H1 (cell line): ENCODE data around the gene CACNG3. TPM values are rescaled to one million over a fixed set of nuclear protein-coding genes. Genes with fewer than 3 reads are reported as not detected.

Source experiments
- CTCF ChIA-PET: fragments of 300-600 bp; sonication (Branson Sonifier 250); formaldehyde crosslinking; loops from one replicate; lab custom pipeline; 2021; ENCODE audit not compliant: partially characterized antibody; lab: Charles Lee
- POLR2A ChIA-PET: fragments of 300-600 bp; sonication (Branson Sonifier 250); formaldehyde crosslinking; loops from one replicate; lab custom pipeline; 2021; ENCODE audit warnings: inconsistent platforms; ENCODE audit not compliant: partially characterized antibody; lab: Charles Lee
- DNase-seq, 2 experiments: peaks; one replicate each; pipeline versions ENCODE4 v3.0.0 to v3.0.0-alpha.2; 2010 to 2022; ENCODE audit warnings: low spot score in 2 of 2, low read depth in 1 of 2, mixed read lengths in 1 of 2
- FAIRE-seq: peaks from 2 replicates; lab custom pipeline; 2011; peaks lifted over from hg19 to GRCh38; lab: Jason Lieb, UNC
- H2AFZ ChIP-seq: 2 replicates; pipeline ENCODE4 v1.8.1; 2012; ENCODE audit warnings: low read length, inconsistent platforms
- H2AK5ac ChIP-seq: 2 replicates; pipeline ENCODE4 v1.6.1; 2013; ENCODE audit warnings: low read depth, low read length
- H2BK120ac ChIP-seq: replicated peaks from 2 replicates; pipeline ENCODE3; 2013; ENCODE audit warnings: low read depth, low read length, inconsistent platforms
- H2BK12ac ChIP-seq: 2 replicates; pipeline ENCODE4 v1.6.1; 2013; ENCODE audit warnings: low read depth, low read length
- H2BK15ac ChIP-seq: 2 replicates; pipeline ENCODE4 v1.6.1; 2013; ENCODE audit warnings: low read length
- H2BK20ac ChIP-seq: 2 replicates; pipeline ENCODE4 v1.6.1; 2013; ENCODE audit warnings: low read length
- H2BK5ac ChIP-seq: 2 replicates; pipeline ENCODE4 v1.6.1; 2013; ENCODE audit warnings: low read depth, low read length
- H3K14ac ChIP-seq: 2 replicates; pipeline ENCODE4 v1.6.1; 2013; ENCODE audit warnings: inconsistent platforms; ENCODE audit not compliant: insufficient read length
- H3K18ac ChIP-seq: 2 replicates; pipeline ENCODE4 v1.6.1; 2013; ENCODE audit warnings: low read length; ENCODE audit errors: extremely low read depth
- H3K23ac ChIP-seq: 2 replicates; pipeline ENCODE4 v1.6.1; 2013; ENCODE audit warnings: inconsistent platforms; ENCODE audit not compliant: insufficient read length
- H3K23me2 ChIP-seq: 2 replicates; pipeline ENCODE4 v1.6.1; 2013; ENCODE audit warnings: low read depth, low read length
- H3K27ac ChIP-seq: 2 replicates; pipeline ENCODE4 v1.6.1; 2011; ENCODE audit warnings: low read depth, low read length, inconsistent platforms
- H3K27me3 ChIP-seq, 4 experiments: replicated peaks in 1 of 4; 1 replicate in 1 of 4; 2 replicates in 3 of 4; pipeline versions ENCODE4 v1.6.1 to v1.8.1; 2011 to 2013; ENCODE audit warnings: low read length in 3 of 4, mild to moderate bottlenecking in 3 of 4, inconsistent platforms in 2 of 4, mixed read lengths in 2 of 4, moderate library complexity in 1 of 4; ENCODE audit not compliant: control insufficient read depth in 3 of 4, insufficient read depth in 3 of 4; ENCODE audit errors: extremely low read depth in 1 of 4
- H3K36me3 ChIP-seq, 4 experiments: 2 replicates each; pipeline versions ENCODE4 v1.6.1 to v1.8.1; 2011 to 2013; ENCODE audit warnings: mild to moderate bottlenecking in 4 of 4, low read length in 3 of 4, moderate library complexity in 2 of 4, control low read depth in 1 of 4, inconsistent platforms in 1 of 4; ENCODE audit not compliant: insufficient read depth in 4 of 4, control insufficient read depth in 2 of 4
- H3K4ac ChIP-seq: replicated peaks from 2 replicates; pipeline ENCODE3; 2013; ENCODE audit warnings: low read length, low read depth, mixed read lengths, inconsistent platforms; ENCODE audit not compliant: insufficient read length
- H3K4me1 ChIP-seq, 4 experiments: replicated peaks in 1 of 4; 1 replicate in 1 of 4; 2 replicates in 3 of 4; pipeline versions ENCODE4 v1.6.1 to v1.8.1; 2011 to 2013; ENCODE audit warnings: low read length in 3 of 4, inconsistent platforms in 2 of 4, mixed read lengths in 1 of 4; ENCODE audit not compliant: insufficient read depth in 4 of 4, control insufficient read depth in 3 of 4
- H3K4me2 ChIP-seq, 2 experiments: 2 replicates each; pipeline versions ENCODE4 v1.6.1 to v1.8.1; 2011 to 2013; ENCODE audit warnings: low read depth in 2 of 2, low read length in 2 of 2, control low read depth in 1 of 2, inconsistent platforms in 1 of 2, mild to moderate bottlenecking in 1 of 2; ENCODE audit not compliant: insufficient read depth in 1 of 2
- H3K4me3 ChIP-seq, 4 experiments: fragments of 200-600, 300-600 bp in 1 of 4; sonication (generic), shearing (Covaris generic), sonication (Bioruptor Twin) in 1 of 4; 2 replicates each; pipeline versions ENCODE4 v1.5.1 to v1.8.1; 2011 to 2016; ENCODE audit warnings: low read length in 4 of 4, low read depth in 3 of 4, control low read depth in 2 of 4, inconsistent platforms in 2 of 4, mild to moderate bottlenecking in 2 of 4, mixed read lengths in 1 of 4, moderate library complexity in 1 of 4; ENCODE audit not compliant: insufficient read depth in 2 of 4; ENCODE audit errors: extremely low read depth in 1 of 4
- H3K56ac ChIP-seq: replicated peaks from 2 replicates; pipeline ENCODE3; 2013; ENCODE audit warnings: low read depth, mild to moderate bottlenecking, mixed read lengths, low read length, inconsistent platforms; ENCODE audit not compliant: insufficient read length
- H3K79me1 ChIP-seq: 2 replicates; pipeline ENCODE4 v1.6.1; 2013; ENCODE audit warnings: low read depth, low read length, control low read depth
- H3K79me2 ChIP-seq, 2 experiments: 2 replicates each; pipeline versions ENCODE4 v1.6.1 to v1.8.1; 2012 to 2013; ENCODE audit warnings: low read length in 2 of 2, mild to moderate bottlenecking in 2 of 2, inconsistent platforms in 1 of 2; ENCODE audit not compliant: insufficient read depth in 2 of 2, control insufficient read depth in 1 of 2
- H3K9ac ChIP-seq, 4 experiments: replicated peaks in 1 of 4; 1 replicate in 1 of 4; 2 replicates in 3 of 4; pipeline versions ENCODE4 v1.6.1 to v1.8.1; 2011 to 2013; ENCODE audit warnings: low read depth in 3 of 4, low read length in 3 of 4, control low read depth in 2 of 4, mild to moderate bottlenecking in 2 of 4, moderate library complexity in 2 of 4, inconsistent platforms in 1 of 4; ENCODE audit errors: extremely low read depth in 1 of 4
- H3K9me3 ChIP-seq, 2 experiments: 2 replicates each; pipeline versions ENCODE4 v1.6.1 to v1.8.1; 2012 to 2013; ENCODE audit warnings: mild to moderate bottlenecking in 2 of 2, moderate library complexity in 2 of 2, control low read depth in 1 of 2, inconsistent platforms in 1 of 2, low read depth in 1 of 2, low read length in 1 of 2, mixed read lengths in 1 of 2; ENCODE audit not compliant: insufficient read depth in 2 of 2
- H4K20me1 ChIP-seq, 2 experiments: replicated peaks in 1 of 2; 2 replicates each; pipeline versions ENCODE3 to v1.8.1; 2011 to 2013; ENCODE audit warnings: inconsistent platforms in 2 of 2, low read length in 2 of 2, mild to moderate bottlenecking in 1 of 2; ENCODE audit not compliant: insufficient read depth in 2 of 2, control insufficient read depth in 1 of 2
- H4K5ac ChIP-seq: 2 replicates; pipeline ENCODE4 v1.6.1; 2013; ENCODE audit warnings: low read length, low read depth, mixed read lengths, inconsistent platforms; ENCODE audit not compliant: insufficient read length
- H4K8ac ChIP-seq: 2 replicates; pipeline ENCODE4 v1.8.0; 2013; ENCODE audit warnings: mild to moderate bottlenecking, moderate library complexity, low read length, inconsistent platforms; ENCODE audit not compliant: insufficient read depth; ENCODE audit errors: extremely low read depth
- H4K91ac ChIP-seq: replicated peaks from 2 replicates; pipeline ENCODE3; 2013; ENCODE audit warnings: low read length, mixed read lengths, inconsistent platforms; ENCODE audit not compliant: insufficient read length
- GTF2F1 ChIP-seq: IDR thresholded peaks from 2 replicates; pipeline ENCODE4 v1.6.1; 2012; ENCODE audit warnings: low read depth, low read length, improper control_type of control experiment, borderline replicate concordance
- SIRT6 ChIP-seq: IDR thresholded peaks from one replicate; pipeline ENCODE4 v1.7.1; 2012; ENCODE audit warnings: low read length, inconsistent platforms
- TCF12 ChIP-seq: IDR thresholded peaks from 2 replicates; pipeline ENCODE4 v1.6.1; 2011; ENCODE audit warnings: low read depth, mild to moderate bottlenecking, low read length
- WGBS, 2 experiments: shearing (Covaris generic) in 1 of 2; methylation state at CpG; one replicate each; pipeline versions ENCODE4 v1.1.6 to v1.1.7; 2013 to 2015; ENCODE audit warnings: low lambda C conversion rate in 2 of 2, mixed read lengths in 2 of 2, inconsistent platforms in 1 of 2, low coverage in 1 of 2, missing lambda C conversion rate in 1 of 2; ENCODE audit not compliant: insufficient replicate concordance in 2 of 2, insufficient coverage in 1 of 2, insufficient read length in 1 of 2; ENCODE audit errors: extremely low coverage in 1 of 2, missing lambda C conversion rate in 1 of 2; 5-methylcytosine and 5-hydroxymethylcytosine counted together
- polyA plus RNA-seq, 7 experiments: library from polyadenylated mRNA; depleted of rRNA in 3 of 7; stranded (reverse) in 5 of 7; unstranded in 2 of 7; fragments of >200 nt in 5 of 7; fragments of 200-250 nt in 2 of 7; gene quantifications; 1 replicate in 5 of 7; 2 replicates in 1 of 7; 4 replicates in 1 of 7; pipeline versions ENCODE4 v1.2.1 to v1.2.3, GENCODE V29; 2011 to 2013; ENCODE audit warnings: missing spikeins in 2 of 7, mixed read lengths in 2 of 7
- total RNA-seq: library from RNA; stranded (reverse); fragmentation: NEBNext Ultra II Directional; extraction: Animal tissue kit (Norgen Biotek cat#: 25700); gene quantifications from 2 replicates; pipeline ENCODE4 v1.2.1, GENCODE V29; 2021

Gene CACNG3
- total and polyA plus RNA-seq, 2 of the 8 experiments (the other 6 are each of a cell fraction or from before 2014, with no cell fraction given): 0.12 TPM; not detected in 1

DNA sequence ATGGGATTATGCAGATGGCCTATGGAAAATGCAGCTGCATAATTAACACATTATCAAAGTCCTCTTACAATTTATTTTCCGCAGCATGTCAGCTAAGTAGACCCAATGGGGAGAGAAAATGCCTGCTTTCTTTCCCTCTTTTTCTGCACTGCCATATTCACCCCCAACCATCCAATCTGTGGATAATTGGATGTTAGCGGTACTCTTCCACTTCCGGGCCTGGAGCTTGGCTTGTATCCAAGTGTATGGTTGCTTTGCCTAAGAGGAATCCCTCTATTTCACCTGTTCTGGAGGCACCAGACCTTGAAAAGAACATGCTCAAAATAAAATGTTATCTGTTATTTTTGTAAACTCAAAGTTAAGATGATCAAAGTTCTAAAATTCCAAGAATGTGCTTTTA lies 41.1 kb upstream of the CACNG3 start:
- no peak overlapping the region for H2AK5ac ChIP-seq
- ChIA-PET POLR2A (no interaction called here), CTCF (interaction anchor here (0.6 to 1.7 kb wide), 3 partner anchors 144 to 487 kb away, joined by 3 to 5 read pairs (median 3); no protein-coding TSS in a partner anchor)
- DNase-seq: no peak
- H3K4me2 ChIP-seq: no peak overlapping the region
- H3K79me2 ChIP-seq: no peaks in the 10 kb centered on the region
- H3K4ac ChIP-seq: no peak overlapping the region
- H4K91ac ChIP-seq: no peak overlapping the region
- FAIRE-seq: no peak
- peaks cover 0 to 2% (median 0%) of the 10 kb centered on the region in 4 experiments; a peak in 1 of 7 replicates for H3K4me1 ChIP-seq
- no peaks in the 10 kb centered on the region for H3K36me3 ChIP-seq
- no peak overlapping the region for H2BK20ac ChIP-seq
- H3K9me3 ChIP-seq: no peaks in the 10 kb centered on the region
- no peak overlapping the region for H3K23ac ChIP-seq
- H4K8ac ChIP-seq: no peak overlapping the region
- no peak overlapping the region for H2BK15ac ChIP-seq
- no peaks in the 10 kb centered on the region for H4K20me1 ChIP-seq
- H3K4me3 ChIP-seq: no peak overlapping the region
- no peaks in the 10 kb centered on the region for H3K79me1 ChIP-seq
- H2AFZ ChIP-seq: no peak overlapping the region
- no peak overlapping the region for H3K14ac ChIP-seq
- no peaks in the 10 kb centered on the region for H3K23me2 ChIP-seq
- TF ChIP-seq TCF12 (no peak), SIRT6 (no peak), GTF2F1 (no peak)
- H2BK120ac ChIP-seq: no peak overlapping the region
- H3K9ac ChIP-seq: no peak overlapping the region
- no peak overlapping the region for H2BK5ac ChIP-seq
- no peak overlapping the region for H3K18ac ChIP-seq
- H3K27me3 ChIP-seq: no peaks in the 10 kb centered on the region; a peak in 1 of 7 replicates
- no peak overlapping the region for H2BK12ac ChIP-seq
- H3K56ac ChIP-seq: no peak overlapping the region
- no peak overlapping the region for H4K5ac ChIP-seq
- no peak overlapping the region for H3K27ac ChIP-seq
- whole genome bisulfite sequencing, 2 experiments: 93% methylated on average over 3 of the region's 3 CpGs; no CpG with 5 or more reads in 1 of the 2 experiments
